Measurements from ENCODE around the gene TMED3. TPM values are rescaled to one million over a fixed set of nuclear protein-coding genes. Genes with fewer than 3 reads are reported as not detected.

Gene TMED3
- total RNA-seq: 178 and 185 TPM in 2 replicates
- polyA plus RNA-seq: 204 and 223 TPM in 2 replicates

DNA sequence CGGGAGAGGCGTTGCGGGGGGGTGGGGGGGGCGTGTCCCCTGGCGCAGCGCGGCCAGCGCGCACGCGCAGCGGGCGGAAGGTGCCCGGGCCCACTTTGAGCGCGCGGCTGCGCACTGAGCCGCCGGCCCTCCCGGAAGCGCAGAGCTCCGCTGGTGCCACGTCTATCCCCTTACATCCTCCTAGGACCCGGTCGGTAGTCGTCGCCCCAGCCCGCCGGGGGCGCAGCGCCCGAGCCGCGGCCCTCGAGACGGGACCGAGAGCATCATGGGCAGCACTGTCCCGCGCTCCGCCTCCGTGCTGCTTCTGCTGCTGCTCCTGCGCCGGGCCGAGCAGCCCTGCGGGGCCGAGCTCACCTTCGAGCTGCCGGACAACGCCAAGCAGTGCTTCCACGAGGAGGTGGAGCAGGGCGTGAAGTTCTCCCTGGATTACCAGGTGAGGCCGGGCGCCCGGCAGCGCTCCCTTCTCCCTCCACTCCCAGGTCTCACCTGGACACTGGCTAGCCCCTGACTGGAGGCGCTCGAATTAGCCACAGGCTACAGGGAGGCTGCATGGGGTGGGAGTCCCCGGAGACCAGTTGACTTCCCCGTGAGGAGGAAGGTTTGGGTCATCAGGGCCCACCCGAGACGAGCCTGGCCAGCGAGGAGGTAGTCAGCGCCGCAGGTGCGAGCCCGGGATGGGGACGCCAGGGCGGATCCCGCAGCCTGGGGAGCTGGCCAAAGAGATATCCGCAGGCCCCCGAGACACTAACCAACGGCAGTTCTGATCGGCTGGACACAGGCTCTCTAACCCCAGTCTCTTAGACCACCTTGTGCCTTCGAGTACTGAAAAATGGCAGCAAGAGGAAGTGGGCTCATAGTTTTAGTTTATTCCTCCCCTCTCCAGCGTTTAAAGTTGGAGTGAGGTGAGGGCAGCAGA, at the start of gene TMED3:
TSS of gene TMED3 (plus strand) at position 128 of the 916 bp plus-strand sequence. CDS start at position 266, 138 bp downstream.
- no peak for TF ChIP-seq EZH2 (IDR thresholded peaks at IDR 0.05; ENCODE audit: borderline replicate concordance)
- TF ChIP-seq, protein P1, sequence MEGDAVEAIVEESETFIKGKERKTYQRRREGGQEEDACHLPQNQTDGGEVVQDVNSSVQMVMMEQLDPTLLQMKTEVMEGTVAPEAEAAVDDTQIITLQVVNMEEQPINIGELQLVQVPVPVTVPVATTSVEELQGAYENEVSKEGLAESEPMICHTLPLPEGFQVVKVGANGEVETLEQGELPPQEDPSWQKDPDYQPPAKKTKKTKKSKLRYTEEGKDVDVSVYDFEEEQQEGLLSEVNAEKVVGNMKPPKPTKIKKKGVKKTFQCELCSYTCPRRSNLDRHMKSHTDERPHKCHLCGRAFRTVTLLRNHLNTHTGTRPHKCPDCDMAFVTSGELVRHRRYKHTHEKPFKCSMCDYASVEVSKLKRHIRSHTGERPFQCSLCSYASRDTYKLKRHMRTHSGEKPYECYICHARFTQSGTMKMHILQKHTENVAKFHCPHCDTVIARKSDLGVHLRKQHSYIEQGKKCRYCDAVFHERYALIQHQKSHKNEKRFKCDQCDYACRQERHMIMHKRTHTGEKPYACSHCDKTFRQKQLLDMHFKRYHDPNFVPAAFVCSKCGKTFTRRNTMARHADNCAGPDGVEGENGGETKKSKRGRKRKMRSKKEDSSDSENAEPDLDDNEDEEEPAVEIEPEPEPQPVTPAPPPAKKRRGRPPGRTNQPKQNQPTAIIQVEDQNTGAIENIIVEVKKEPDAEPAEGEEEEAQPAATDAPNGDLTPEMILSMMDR (IDR thresholded peaks at IDR 0.05; ENCODE audit: poor library complexity): peak; percentile 43

DNA sequence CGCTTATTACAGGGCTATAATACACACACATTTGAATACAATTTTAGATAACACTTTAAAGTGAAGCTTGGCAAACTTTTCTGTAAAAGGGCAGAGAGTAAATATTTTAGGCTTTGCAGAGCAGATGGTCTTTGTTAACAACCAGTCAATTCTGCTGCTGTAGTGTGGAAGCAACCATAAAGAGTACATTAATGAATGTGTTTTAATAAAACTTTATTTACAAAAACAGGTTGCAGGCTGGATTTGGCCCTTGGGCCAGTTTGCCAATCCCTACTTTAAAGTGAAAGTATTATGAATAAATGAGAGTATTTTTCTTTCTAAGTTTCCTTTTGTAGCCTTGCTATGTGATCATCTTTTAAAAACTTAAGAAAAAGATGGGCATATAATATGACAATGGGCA, 49.1 kb upstream of the TMED3 start:
- peaks cover 10% of the 10 kb centered on the region for H3K27me3 ChIP-seq
- no peak overlapping the region for H3K4me2 ChIP-seq
- no peak overlapping the region for H3K4me3 ChIP-seq
- 91% methylated on average over 1 of the region's 1 CpG for WGBS (ENCODE audit: low lambda C conversion rate, missing lambda C conversion rate)
- no peak for DNase-seq (ENCODE audit: low spot score)
- H3K36me3 ChIP-seq (replicated peaks; ENCODE audit: insufficient read depth, low read depth): no peaks in the 10 kb centered on the region
- H3K4me1 ChIP-seq (ENCODE audit: insufficient read depth): no peaks in the 10 kb centered on the region
- no peaks in the 10 kb centered on the region for H3K9me2 ChIP-seq (replicated peaks; ENCODE audit: insufficient read depth)
- no peaks in the 10 kb centered on the region for H3K9me3 ChIP-seq (ENCODE audit: low read depth)
- TF ChIP-seq, protein P1 (IDR thresholded peaks at IDR 0.05; ENCODE audit: poor library complexity): no peak
- no peak for TF ChIP-seq EZH2phosphoT487 (IDR thresholded peaks at IDR 0.05; ENCODE audit: low read depth, severe bottlenecking, unreplicated experiment)
- no peak for TF ChIP-seq EZH2 (IDR thresholded peaks at IDR 0.05; ENCODE audit: borderline replicate concordance)
- H2AFZ ChIP-seq: no peak overlapping the region
- H3K79me2 ChIP-seq: no peaks in the 10 kb centered on the region
- no peak overlapping the region for H3K27ac ChIP-seq
- H4K20me1 ChIP-seq (ENCODE audit: insufficient read depth, poor library complexity, severe bottlenecking): no peaks in the 10 kb centered on the region

More for the DNA sequence above, at the start of gene TMED3:
- Histone ChIP-seq H3K36me3 (replicated peaks; ENCODE audit: insufficient read depth, low read depth) (no peaks in the 10 kb centered on the region), H3K27ac (peak within 1 kb of the TSS; percentile 83), H3K4me2 (peak within 1 kb of the TSS; percentile 96), H4K20me1 (ENCODE audit: insufficient read depth, poor library complexity, severe bottlenecking) (no peaks in the 10 kb centered on the region), H3K27me3 (peaks cover 31% of the 10 kb centered on the region), H2AFZ (peak within 1 kb of the TSS; percentile 96), H3K4me3 (peak within 1 kb of the TSS; percentile 90), H3K9me3 (ENCODE audit: low read depth) (no peaks in the 10 kb centered on the region), H3K79me2 (peaks cover 41% of the 10 kb centered on the region), H3K4me1 (ENCODE audit: insufficient read depth) (peaks cover 10% of the 10 kb centered on the region), H3K9me2 (replicated peaks; ENCODE audit: insufficient read depth) (no peaks in the 10 kb centered on the region)
- DNase-seq (ENCODE audit: low spot score): peak; percentile 94
- under 1% methylated on average over 52 of the region's 76 CpGs for WGBS (ENCODE audit: low lambda C conversion rate, missing lambda C conversion rate)

DNA sequence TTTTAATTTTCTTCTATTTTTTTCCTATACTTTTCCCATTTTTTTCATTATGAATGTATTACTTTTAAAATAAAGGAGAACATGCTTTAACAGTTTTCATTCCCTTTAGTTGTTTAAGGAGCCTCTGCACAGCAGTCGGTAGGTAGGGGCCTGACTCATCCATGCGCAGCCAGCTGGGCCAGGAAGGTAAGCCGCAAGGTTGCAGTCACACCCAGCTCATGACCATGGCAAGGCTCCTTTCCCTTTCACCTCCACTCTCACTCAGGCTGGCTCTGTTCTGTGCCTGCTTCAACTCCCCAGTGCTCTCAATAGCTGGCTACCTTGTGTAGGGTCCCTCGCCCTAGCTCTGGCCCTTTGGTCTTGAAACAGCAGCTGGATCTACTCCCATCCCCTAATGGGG, 45.7 kb upstream of the TMED3 start:
- 87% methylated on average over 4 of the region's 4 CpGs for WGBS (ENCODE audit: low lambda C conversion rate, missing lambda C conversion rate)
- Histone ChIP-seq H3K27me3 (peaks cover 25% of the 10 kb centered on the region), H3K4me3 (no peak overlapping the region), H3K9me3 (ENCODE audit: low read depth) (no peaks in the 10 kb centered on the region), H3K4me1 (ENCODE audit: insufficient read depth) (no peaks in the 10 kb centered on the region), H3K36me3 (replicated peaks; ENCODE audit: insufficient read depth, low read depth) (no peaks in the 10 kb centered on the region), H3K27ac (no peak overlapping the region), H4K20me1 (ENCODE audit: insufficient read depth, poor library complexity, severe bottlenecking) (no peaks in the 10 kb centered on the region), H3K4me2 (no peak overlapping the region), H2AFZ (no peak overlapping the region), H3K79me2 (no peaks in the 10 kb centered on the region), H3K9me2 (replicated peaks; ENCODE audit: insufficient read depth) (no peaks in the 10 kb centered on the region)
- no peak for DNase-seq (ENCODE audit: low spot score)
- TF ChIP-seq, protein P1 (IDR thresholded peaks at IDR 0.05; ENCODE audit: poor library complexity): no peak
- TF ChIP-seq EZH2phosphoT487 (IDR thresholded peaks at IDR 0.05; ENCODE audit: low read depth, severe bottlenecking, unreplicated experiment): no peak
- no peak for TF ChIP-seq EZH2 (IDR thresholded peaks at IDR 0.05; ENCODE audit: borderline replicate concordance)

All from hepatocyte (in vitro differentiated cells).